Mucosa of stomach (tissue), 1 donor: ENCODE measurements around the gene CAMTA2.
"Not testable (repeated sequence)": the region's sequence is repeated elsewhere in the genome, so short reads cannot be mapped to it uniquely, and the experiment has no call there.

Source experiments
- H3K27me3 ChIP-seq: one replicate; pipeline ENCODE4 v1.7.0; 2013; ENCODE audit warnings: mild to moderate bottlenecking, low read length; ENCODE audit not compliant: control insufficient read depth, insufficient read depth
- H3K36me3 ChIP-seq: one replicate; pipeline ENCODE4 v1.7.0; 2013; ENCODE audit warnings: low read length; ENCODE audit not compliant: control insufficient read depth, insufficient read depth
- H3K4me1 ChIP-seq: one replicate; pipeline ENCODE4 v1.7.0; 2013; ENCODE audit warnings: mild to moderate bottlenecking, low read length; ENCODE audit not compliant: control insufficient read depth, insufficient read depth
- H3K4me3 ChIP-seq: one replicate; pipeline ENCODE4 v1.7.0; 2013; ENCODE audit warnings: low read length
- H3K9ac ChIP-seq: one replicate; pipeline ENCODE4 v1.7.0; 2013; ENCODE audit warnings: mild to moderate bottlenecking, low read length, moderate library complexity
- H3K9me3 ChIP-seq: one replicate; pipeline ENCODE4 v1.7.0; 2013; ENCODE audit warnings: mild to moderate bottlenecking, low read length, moderate library complexity; ENCODE audit not compliant: control insufficient read depth
- donor health status: Pancreatic carcinoma.

CAMTA2 gene, protein sequence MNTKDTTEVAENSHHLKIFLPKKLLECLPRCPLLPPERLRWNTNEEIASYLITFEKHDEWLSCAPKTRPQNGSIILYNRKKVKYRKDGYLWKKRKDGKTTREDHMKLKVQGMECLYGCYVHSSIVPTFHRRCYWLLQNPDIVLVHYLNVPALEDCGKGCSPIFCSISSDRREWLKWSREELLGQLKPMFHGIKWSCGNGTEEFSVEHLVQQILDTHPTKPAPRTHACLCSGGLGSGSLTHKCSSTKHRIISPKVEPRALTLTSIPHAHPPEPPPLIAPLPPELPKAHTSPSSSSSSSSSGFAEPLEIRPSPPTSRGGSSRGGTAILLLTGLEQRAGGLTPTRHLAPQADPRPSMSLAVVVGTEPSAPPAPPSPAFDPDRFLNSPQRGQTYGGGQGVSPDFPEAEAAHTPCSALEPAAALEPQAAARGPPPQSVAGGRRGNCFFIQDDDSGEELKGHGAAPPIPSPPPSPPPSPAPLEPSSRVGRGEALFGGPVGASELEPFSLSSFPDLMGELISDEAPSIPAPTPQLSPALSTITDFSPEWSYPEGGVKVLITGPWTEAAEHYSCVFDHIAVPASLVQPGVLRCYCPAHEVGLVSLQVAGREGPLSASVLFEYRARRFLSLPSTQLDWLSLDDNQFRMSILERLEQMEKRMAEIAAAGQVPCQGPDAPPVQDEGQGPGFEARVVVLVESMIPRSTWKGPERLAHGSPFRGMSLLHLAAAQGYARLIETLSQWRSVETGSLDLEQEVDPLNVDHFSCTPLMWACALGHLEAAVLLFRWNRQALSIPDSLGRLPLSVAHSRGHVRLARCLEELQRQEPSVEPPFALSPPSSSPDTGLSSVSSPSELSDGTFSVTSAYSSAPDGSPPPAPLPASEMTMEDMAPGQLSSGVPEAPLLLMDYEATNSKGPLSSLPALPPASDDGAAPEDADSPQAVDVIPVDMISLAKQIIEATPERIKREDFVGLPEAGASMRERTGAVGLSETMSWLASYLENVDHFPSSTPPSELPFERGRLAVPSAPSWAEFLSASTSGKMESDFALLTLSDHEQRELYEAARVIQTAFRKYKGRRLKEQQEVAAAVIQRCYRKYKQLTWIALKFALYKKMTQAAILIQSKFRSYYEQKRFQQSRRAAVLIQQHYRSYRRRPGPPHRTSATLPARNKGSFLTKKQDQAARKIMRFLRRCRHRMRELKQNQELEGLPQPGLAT

DNA sequence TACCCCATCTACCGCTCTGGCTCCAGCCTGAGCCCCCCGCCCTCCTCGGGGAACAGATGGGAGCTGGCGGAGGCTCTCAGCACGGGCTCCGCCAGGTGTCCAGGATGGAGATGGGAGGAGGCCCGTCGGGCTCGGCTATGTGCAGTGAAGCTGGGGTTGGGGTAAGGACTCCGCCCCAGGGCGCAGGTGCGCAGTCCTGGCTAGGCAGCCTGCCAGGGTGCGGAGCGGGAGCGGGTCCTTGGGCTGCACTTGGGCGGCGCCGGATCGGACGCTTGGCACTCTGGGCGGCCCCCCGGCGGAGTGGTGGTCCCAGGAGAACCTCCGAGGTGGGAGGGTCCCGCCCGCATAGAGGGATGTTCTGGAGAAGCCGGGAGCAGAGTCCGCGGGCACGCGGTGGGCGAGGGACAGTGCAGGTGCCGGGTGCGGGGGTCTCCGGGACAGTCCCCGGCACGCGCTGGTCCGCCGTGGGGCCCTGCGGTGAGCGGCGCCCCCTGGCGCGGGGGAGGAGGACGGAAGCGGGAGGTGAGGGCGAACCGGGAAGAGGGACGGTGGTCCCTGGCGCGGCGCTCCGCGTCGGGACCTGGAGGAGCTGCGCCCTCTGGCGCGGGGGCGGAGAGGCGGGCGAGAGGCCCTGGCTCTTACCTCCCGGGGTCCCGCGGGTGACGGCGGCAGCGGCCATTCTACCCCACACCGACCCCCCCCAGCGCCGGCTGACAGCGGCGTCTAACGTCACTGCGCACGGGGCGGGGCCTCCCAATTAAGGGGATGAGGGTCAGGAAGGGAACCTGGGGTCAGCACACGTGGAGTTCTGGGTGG lies at the start of gene CAMTA2:
TSS of gene CAMTA2 (minus strand) at position 725 of the 816 bp plus-strand sequence. CDS start 1,453 bp downstream, outside the sequence.
- H3K36me3 ChIP-seq, result peaks cover 3% of the 10 kb centered on the region
- no peaks in the 10 kb centered on the region for H3K9me3 ChIP-seq
- H3K4me3 ChIP-seq, result peak within 1 kb of the TSS; percentile 83
- peak within 1 kb of the TSS; percentile 86 for H3K9ac ChIP-seq
- H3K27me3 ChIP-seq, result no peaks in the 10 kb centered on the region
- peaks cover 21% of the 10 kb centered on the region for H3K4me1 ChIP-seq

DNA sequence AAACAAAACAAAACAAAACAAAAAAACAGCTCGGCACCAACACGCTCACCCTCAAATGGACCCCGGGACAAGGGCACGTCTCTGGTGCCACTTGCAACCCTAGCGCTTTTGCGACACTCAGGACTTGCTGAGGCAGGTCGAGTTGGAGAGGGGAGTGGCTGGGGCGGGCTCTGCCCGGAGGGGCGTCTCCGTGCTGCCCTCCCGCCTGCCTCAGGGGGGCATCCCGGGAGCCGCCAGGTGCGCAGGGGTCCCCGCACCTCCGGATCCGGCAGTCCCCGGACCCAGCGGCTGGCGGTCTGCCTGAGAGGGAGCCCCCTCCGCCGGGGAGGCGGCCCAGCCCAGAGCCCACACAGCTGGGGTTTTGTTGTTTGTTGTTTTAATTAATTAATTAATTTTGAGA lies 47.8 kb upstream of the CAMTA2 start, which contains the start of gene SLC52A1:
TSS of gene SLC52A1 (minus strand) at position 112 of the 400 bp plus-strand sequence. CDS start 820 bp downstream, outside the sequence.
- Histone ChIP-seq H3K36me3 (no peaks in the 10 kb centered on the region), H3K27me3 (peaks cover 6% of the 10 kb centered on the region), H3K9ac (no peak within 1 kb of the TSS), H3K9me3 (no peaks in the 10 kb centered on the region), H3K4me3 (no peak within 1 kb of the TSS), H3K4me1 (peaks cover 5% of the 10 kb centered on the region)

DNA sequence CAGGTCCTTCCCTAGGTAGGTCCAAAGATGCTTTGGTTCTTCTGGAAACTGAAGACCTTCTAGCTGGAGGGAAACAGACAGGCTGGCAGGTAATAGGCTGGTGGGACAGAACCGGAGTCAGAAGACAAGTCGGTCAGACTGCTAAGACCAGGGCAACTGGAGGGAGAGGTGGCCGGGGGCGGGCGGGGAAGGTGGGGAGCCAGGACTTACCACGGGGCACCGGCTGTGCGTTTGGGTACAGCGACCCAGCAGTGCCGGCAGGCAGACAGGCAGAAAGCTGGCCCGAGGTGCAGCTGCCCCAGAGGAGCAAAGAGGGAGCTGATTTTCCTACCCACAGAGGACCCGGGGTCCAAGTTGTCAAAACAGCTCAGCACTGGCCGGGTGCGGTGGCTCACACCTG lies 47.2 kb upstream of the CAMTA2 start:
- Histone ChIP-seq H3K9ac (no peak overlapping the region), H3K36me3 (no peaks in the 10 kb centered on the region), H3K9me3 (no peaks in the 10 kb centered on the region), H3K27me3 (peaks cover 6% of the 10 kb centered on the region), H3K4me3 (no peak overlapping the region), H3K4me1 (peaks cover 5% of the 10 kb centered on the region)

DNA sequence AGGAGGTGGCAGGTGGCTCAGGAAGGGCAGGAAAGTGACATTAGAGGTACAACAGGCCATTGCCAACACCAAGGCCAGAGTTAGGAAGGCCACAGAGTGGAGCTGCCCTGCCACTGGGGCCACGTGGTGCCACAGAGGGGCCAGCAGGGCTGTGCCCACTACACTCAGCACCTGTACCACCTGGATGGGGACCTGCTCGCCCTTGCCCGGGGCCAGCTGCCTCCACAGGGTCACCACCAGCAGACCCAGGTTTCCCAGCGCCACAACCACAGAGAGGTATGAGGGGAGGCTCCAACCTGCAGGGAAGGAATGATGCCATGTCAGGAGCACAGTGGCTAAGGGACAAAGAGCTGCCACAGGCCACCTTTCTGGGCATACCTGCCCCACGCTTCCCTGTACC lies 46.6 kb upstream of the CAMTA2 start:
- Histone ChIP-seq H3K27me3 (peaks cover 6% of the 10 kb centered on the region), H3K9me3 (no peaks in the 10 kb centered on the region), H3K4me3 (no peak overlapping the region), H3K9ac (no peak overlapping the region), H3K36me3 (no peaks in the 10 kb centered on the region), H3K4me1 (peaks cover 5% of the 10 kb centered on the region)

DNA sequence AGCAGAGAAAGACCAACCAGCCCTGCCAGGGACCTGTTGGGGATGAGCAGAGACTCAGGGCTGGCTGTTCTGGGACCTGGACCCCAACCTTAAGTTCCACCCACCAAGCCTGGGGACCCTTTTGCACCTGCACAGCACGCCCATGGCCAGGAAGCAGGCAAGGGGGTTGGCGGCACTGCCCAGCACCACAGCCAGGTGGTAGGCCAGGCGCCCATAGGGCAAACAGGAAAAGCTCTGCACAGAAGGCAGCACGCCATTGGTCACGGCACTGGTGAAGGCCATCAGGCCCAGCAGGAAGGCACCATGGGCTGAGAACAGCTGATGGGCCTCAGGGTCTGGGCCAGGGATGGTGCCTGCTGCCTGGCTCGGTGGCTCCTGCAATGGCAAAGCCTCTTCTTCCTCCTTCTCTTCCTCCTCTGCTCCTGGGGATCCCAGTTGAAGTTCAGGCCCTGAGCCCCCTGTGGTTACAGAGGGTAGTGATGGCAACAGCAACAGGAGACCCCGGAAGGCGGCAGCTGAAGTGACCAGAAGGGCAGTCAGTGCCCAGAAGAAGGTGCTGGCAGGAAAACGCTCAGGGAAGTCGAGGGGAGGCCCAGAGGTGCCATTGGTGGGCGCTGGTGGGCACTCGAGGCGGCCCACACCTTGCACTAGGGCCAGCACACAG lies 46.0 kb upstream of the CAMTA2 start:
- H3K4me1 ChIP-seq, result peaks cover 5% of the 10 kb centered on the region
- H3K36me3 ChIP-seq, result no peaks in the 10 kb centered on the region
- H3K9me3 ChIP-seq, result no peaks in the 10 kb centered on the region
- H3K27me3 ChIP-seq, result peaks cover 6% of the 10 kb centered on the region
- H3K9ac ChIP-seq, result no peak overlapping the region
- H3K4me3 ChIP-seq, result no peak overlapping the region

DNA sequence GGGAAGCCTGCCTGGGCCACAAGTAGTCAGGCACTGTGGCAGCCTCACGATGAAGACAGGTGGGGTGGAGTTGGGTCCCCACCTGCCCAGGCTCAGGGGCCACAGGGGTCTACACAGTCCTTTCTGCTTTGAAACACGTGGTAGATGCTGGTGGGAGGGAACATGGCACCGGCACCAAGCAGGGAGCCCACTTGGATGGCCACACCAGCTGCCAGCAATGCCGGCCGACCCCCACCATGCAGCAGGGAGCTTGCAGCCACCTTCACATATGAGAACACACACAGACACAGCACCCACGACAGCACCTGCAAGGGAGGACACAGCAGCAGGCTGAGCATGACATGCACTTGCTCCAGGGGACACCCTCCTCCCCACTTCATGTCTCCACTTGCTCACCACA lies 45.4 kb upstream of the CAMTA2 start:
- no peaks in the 10 kb centered on the region for H3K36me3 ChIP-seq

DNA sequence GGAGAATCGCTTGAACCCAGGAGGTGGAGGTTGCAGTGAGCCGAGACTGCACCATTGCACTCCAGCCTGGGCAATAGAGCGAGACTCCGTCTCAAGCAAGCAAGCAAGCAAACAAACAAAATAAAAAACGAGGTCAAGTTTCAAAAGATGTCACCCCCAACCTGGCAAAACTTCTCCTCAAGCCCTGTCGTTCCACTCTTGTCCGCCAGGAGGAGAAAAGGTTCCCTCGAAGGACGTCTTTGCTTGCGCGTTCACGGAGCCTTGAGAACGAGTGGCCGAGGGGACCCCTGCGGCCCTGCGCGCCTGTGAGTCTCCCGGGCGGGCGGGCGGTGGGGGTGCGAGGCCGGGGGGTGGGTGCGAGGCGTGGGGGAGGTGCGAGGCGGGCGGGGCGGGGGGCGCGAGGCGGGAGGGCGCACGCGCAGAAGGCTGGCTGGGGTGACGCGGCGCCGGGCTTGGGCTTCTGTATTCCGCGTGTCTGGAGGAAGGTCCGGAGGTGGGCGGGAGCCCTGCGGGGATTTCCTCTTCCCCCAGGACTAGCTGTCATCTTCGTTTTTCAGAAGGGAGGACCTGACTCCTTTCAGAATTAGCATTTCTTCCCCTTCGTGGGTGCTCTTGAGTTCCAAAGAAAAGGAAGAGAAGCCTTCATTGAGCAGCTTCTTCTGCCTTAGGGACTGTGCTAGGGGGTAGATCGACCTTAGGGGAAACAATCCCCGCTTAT lies 44.0 kb upstream of the CAMTA2 start:
- Histone ChIP-seq H3K9ac (peak overlapping the region; percentile 48), H3K9me3 (no peaks in the 10 kb centered on the region), H3K4me3 (no peak overlapping the region), H3K27me3 (peaks cover 6% of the 10 kb centered on the region), H3K4me1 (peaks cover 5% of the 10 kb centered on the region), H3K36me3 (no peaks in the 10 kb centered on the region)

More for the DNA sequence above, 45.4 kb upstream of the CAMTA2 start:
- H3K9ac ChIP-seq, result no peak overlapping the region
- no peak overlapping the region for H3K4me3 ChIP-seq
- H3K9me3 ChIP-seq, result no peaks in the 10 kb centered on the region
- H3K4me1 ChIP-seq, result peaks cover 5% of the 10 kb centered on the region
- peaks cover 6% of the 10 kb centered on the region for H3K27me3 ChIP-seq

DNA sequence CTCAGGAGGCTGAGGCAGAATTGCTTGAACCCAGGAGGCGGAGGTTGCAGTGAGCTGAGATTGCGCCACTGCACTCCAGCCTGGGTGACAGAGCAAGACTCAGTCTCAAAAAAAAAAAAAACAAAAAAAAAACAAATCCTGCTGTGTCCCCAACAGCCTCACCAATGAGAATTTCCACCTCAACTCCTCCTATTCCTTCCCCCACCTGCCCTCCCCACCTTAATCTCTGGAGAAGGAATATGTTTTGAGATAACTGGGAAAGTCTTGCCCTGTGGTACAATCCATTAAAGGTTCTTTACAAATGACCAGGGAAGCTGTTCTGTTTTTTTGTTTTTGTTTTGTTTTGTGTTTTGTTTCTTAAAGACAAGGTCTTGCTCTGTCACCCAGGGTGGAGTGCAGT lies 42.7 kb upstream of the CAMTA2 start:
- H3K4me3 ChIP-seq, H3K9ac ChIP-seq, H3K27me3 ChIP-seq, H3K9me3 ChIP-seq, H3K36me3 ChIP-seq: not testable (repeated sequence)
- peaks cover 14% of the 10 kb centered on the region for H3K4me1 ChIP-seq

DNA sequence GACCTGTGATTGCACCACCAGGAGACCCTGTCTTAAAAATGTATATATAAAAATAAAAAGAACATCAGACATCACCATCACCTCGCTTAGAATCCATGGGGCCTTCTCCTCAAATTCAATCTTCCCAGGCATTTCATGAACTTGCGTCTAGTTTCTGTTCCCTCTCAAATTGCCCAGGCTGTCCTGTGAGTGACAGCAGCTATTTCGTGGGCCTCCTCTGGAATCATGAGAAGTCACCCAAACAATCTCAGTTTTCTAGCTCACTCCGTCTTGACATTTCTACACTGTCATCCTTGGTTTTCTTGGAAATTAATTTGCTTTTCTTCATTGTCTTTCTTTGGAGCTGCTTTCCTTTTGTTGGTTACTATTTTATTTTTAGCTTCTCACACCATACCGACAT lies 40.4 kb upstream of the CAMTA2 start:
- Histone ChIP-seq H3K4me3 (no peak overlapping the region), H3K9ac (no peak overlapping the region), H3K9me3 (no peaks in the 10 kb centered on the region), H3K27me3 (no peaks in the 10 kb centered on the region), H3K36me3 (no peaks in the 10 kb centered on the region), H3K4me1 (peaks cover 29% of the 10 kb centered on the region)

DNA sequence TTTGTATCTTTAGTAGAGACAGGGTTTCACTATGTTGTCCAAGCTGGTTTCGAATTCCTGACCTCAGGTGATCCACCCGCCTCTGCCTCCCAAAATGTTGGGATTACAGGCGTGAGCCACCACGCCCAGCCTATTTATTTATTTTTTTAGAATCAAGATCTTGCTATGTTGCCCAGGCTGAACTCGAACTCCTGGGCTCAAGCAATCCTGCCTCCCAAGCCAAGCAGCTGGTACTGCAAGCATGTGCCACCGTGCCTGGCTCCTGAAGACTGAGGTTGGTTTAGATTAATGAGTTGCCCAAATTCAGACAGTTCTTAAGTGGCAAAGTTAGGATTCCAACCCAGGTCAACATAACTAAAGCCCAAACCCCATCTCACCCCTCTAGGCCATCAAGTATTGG lies 39.8 kb upstream of the CAMTA2 start:
- no peaks in the 10 kb centered on the region for H3K9me3 ChIP-seq
- no peaks in the 10 kb centered on the region for H3K27me3 ChIP-seq
- peaks cover under 1% of the 10 kb centered on the region for H3K36me3 ChIP-seq
- no peak overlapping the region for H3K4me3 ChIP-seq
- peaks cover 29% of the 10 kb centered on the region for H3K4me1 ChIP-seq
- H3K9ac ChIP-seq, result no peak overlapping the region
